Stimulated activated naive B cell treated with anti-CD40 and anti-IgM and Interleukin-4, amounts not matched to agents 10 μg/mL and 1 μg/mL and 100 μg/mL, for 72 hours (primary cell): Measurements from ENCODE around the gene FKBP6.
"Not testable (repeated sequence)": the region's sequence is repeated elsewhere in the genome, so short reads cannot be mapped to it uniquely, and the experiment has no call there.

Experiments used
- ATAC-seq, 2 donors: fragments of 150-1000 bp; cut with Tn5 transposase; replicated peaks; 2 replicates each; pipeline ENCODE4 v1.10.0; 2021; ENCODE audit warnings: moderate library complexity in 1 of 2
- DNase-seq: peaks from one replicate; pipeline ENCODE4 v3.0.0; 2021
- H3K27ac Mint-ChIP-seq: one replicate; pipeline ENCODE4 v1.8.0; 2022; ENCODE audit warnings: mild to moderate bottlenecking, mixed read lengths
- H3K27me3 Mint-ChIP-seq, 2 donors: one replicate each; pipeline ENCODE4 v1.8.0; 2022; ENCODE audit warnings: mixed read lengths in 2 of 2
- H3K36me3 Mint-ChIP-seq, 2 donors: one replicate each; pipeline ENCODE4 v1.8.0; 2022; ENCODE audit warnings: mixed read lengths in 2 of 2, mild to moderate bottlenecking in 1 of 2
- H3K4me1 Mint-ChIP-seq, 2 donors: one replicate each; pipeline ENCODE4 v1.8.0; 2022; ENCODE audit warnings: mixed read lengths in 2 of 2, mild to moderate bottlenecking in 1 of 2
- H3K4me3 Mint-ChIP-seq, 2 donors: one replicate each; pipeline ENCODE4 v1.8.0; 2022; ENCODE audit warnings: mild to moderate bottlenecking in 2 of 2, mixed read lengths in 2 of 2, moderate library complexity in 1 of 2
- H3K9me3 Mint-ChIP-seq, 2 donors: one replicate each; pipeline ENCODE4 v1.8.0; 2022; ENCODE audit warnings: mixed read lengths in 2 of 2, mild to moderate bottlenecking in 1 of 2

Gene FKBP6

GRCh38 chr7:73327922-73328321 lies at the start of gene FKBP6, which contains the start of gene TRIM50:
Gene FKBP6, plus strand, starts transcription at chr7:73328161. Its CDS starts 268 bp downstream, at chr7:73328429.
Gene TRIM50, minus strand, starts transcription at chr7:73328082. Its CDS starts 3,295 bp downstream, at chr7:73324787.
- Mint-ChIP-seq H3K27ac (peak within 1 kb of the TSS; percentile 51), H3K4me1 (peaks cover 13 to 18% of the 10 kb centered on the region in 2 donors)
- DNase-seq, H3K9me3 Mint-ChIP-seq, H3K27me3 Mint-ChIP-seq, H3K4me3 Mint-ChIP-seq, H3K36me3 Mint-ChIP-seq, ATAC-seq: not testable (repeated sequence)

- H3K27me3 Mint-ChIP-seq, H3K4me3 Mint-ChIP-seq, ATAC-seq, H3K4me1 Mint-ChIP-seq, H3K27ac Mint-ChIP-seq, DNase-seq, H3K36me3 Mint-ChIP-seq, H3K9me3 Mint-ChIP-seq: not testable (repeated sequence)
Observed at GRCh38 chr7:73297235-73297634, 30.7 kb upstream of the FKBP6 start.

- not testable (repeated sequence) for H3K36me3 Mint-ChIP-seq, H3K9me3 Mint-ChIP-seq, H3K4me3 Mint-ChIP-seq, DNase-seq, H3K27me3 Mint-ChIP-seq, ATAC-seq, H3K27ac Mint-ChIP-seq, H3K4me1 Mint-ChIP-seq
Observed at GRCh38 chr7:73297706-73298105, 30.3 kb upstream of the FKBP6 start.

DNA sequence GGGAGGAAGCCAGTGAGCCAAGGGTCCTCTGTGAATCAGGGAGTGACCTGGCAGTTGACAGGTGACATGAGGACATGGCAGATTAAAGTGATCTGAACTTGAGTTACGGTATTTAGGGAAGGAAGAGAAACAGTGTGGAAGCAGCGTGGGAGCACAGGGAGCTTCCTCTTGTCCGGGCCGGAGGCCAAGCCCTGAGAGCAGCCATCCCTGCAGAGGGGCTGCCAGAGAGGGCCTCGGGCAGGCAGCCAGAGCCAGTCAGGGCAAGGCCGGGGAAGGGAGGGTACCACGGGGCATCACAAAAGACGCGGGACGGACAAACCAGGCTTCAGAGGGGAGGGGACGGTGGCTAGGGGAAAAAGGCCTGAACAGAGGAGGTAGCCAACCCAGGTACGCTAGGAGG lies 28.1 kb upstream of the FKBP6 start:
- H3K36me3 Mint-ChIP-seq, result peaks cover 4 to 19% of the 10 kb centered on the region in 2 donors
- DNase-seq, H3K4me1 Mint-ChIP-seq, H3K4me3 Mint-ChIP-seq, H3K27ac Mint-ChIP-seq, H3K9me3 Mint-ChIP-seq, H3K27me3 Mint-ChIP-seq: not testable (repeated sequence)
- peak in 1 of 2 donors; percentile 10 for ATAC-seq

DNA sequence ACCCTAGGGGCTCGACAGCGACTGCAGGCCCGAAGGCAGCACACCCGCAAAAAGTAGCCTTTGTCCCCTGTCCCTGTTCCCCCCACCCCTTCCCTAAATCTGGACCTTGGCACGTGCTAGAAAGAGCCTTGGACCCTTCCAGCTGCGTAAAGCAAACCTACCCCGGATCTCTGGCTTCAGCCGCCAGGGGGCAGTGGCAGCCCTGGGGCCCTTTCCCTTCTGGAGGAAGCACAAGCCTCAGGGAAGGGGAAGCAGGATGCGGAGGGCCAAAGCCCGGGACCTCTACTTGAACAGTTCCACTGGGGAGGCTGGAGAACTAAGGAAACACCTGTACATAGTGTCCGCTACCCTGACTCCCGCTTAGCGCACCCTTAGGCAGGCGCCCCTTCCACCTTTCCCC lies 26.9 kb upstream of the FKBP6 start:
- H3K27ac Mint-ChIP-seq, H3K4me3 Mint-ChIP-seq, DNase-seq, ATAC-seq, H3K27me3 Mint-ChIP-seq, H3K9me3 Mint-ChIP-seq: not testable (repeated sequence)
- peaks cover 8 to 24% of the 10 kb centered on the region in 2 donors for H3K36me3 Mint-ChIP-seq
- H3K4me1 Mint-ChIP-seq, result peaks cover 4 to 11% of the 10 kb centered on the region in 2 donors

DNA sequence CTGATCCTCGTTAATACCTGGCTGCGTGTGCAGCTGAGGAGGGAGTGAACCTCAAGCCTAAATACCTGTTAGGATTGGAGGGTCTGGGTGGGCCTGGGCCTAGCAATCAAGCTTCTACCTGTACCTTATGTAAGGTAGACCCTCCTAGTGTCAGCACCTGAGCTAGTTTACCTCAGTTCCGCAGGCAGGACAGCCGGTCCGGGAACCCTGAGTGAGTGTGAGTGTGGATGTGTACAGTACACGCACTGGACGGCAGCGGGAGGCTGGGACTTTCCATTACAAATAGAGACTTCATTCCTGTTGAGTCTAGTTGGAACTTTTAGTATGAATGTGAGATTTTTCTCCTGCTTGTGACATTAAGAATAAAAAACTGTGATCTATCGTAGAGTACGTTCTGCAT lies 25.1 kb upstream of the FKBP6 start:
- not testable (repeated sequence) for ATAC-seq, H3K27me3 Mint-ChIP-seq, DNase-seq, H3K27ac Mint-ChIP-seq, H3K4me3 Mint-ChIP-seq, H3K9me3 Mint-ChIP-seq
- Mint-ChIP-seq H3K4me1 (peaks cover 18 to 27% of the 10 kb centered on the region in 2 donors), H3K36me3 (peaks cover 16 to 39% of the 10 kb centered on the region in 2 donors)

DNA sequence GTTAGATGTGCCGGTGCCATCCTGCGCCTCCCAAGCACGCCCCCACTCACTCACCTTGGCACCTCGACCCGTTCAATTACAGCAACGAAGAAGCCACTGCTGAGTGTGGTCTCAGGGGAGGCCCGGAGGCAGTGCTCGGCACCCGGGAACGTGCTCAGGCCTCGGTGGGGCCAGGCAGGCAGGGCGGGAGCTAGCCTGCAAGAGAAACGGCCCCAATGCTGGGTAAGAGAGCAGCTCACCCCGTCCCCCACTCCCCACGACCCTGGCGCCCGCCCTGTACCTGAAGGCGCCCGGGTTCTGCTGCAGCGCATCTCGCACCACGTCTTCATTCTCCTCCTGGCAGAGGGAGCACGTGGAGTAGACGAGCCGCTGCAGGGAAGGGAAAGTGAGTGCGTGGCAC lies 24.4 kb upstream of the FKBP6 start:
- Mint-ChIP-seq H3K4me1 (peaks cover 20 to 34% of the 10 kb centered on the region in 2 donors), H3K9me3 (no peaks in the 10 kb centered on the region), H3K4me3 (no peak overlapping the region), H3K27me3 (no peaks in the 10 kb centered on the region), H3K36me3 (peaks cover 17 to 44% of the 10 kb centered on the region in 2 donors), H3K27ac (no peak overlapping the region)
- no peak for ATAC-seq
- DNase-seq, result no peak

DNA sequence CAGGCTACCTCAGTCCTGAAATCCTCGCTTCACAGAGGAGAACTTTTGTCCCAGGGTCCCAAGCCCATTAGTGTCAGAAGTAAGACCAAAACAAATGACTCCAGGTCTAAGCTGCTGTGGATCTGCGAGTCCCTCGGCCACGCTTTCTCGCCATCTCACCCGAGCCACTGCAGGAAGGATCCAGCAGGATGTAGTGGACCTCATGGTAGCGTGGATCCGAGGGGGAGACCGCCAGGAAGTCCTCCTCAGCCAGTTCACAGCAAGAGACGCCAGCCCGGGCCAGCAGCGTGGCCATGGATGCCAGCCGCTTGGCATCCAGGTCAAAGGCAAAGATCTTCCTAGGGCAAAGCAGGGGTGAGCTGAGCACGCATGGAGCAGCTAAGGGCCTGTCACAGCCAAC lies 23.9 kb upstream of the FKBP6 start:
- Mint-ChIP-seq H3K4me1 (peaks cover 24 to 39% of the 10 kb centered on the region in 2 donors), H3K4me3 (no peak overlapping the region), H3K27me3 (no peaks in the 10 kb centered on the region), H3K36me3 (peaks cover 20 to 46% of the 10 kb centered on the region in 2 donors), H3K27ac (no peak overlapping the region), H3K9me3 (no peaks in the 10 kb centered on the region)
- DNase-seq (no peak), ATAC-seq (no peak)

DNA sequence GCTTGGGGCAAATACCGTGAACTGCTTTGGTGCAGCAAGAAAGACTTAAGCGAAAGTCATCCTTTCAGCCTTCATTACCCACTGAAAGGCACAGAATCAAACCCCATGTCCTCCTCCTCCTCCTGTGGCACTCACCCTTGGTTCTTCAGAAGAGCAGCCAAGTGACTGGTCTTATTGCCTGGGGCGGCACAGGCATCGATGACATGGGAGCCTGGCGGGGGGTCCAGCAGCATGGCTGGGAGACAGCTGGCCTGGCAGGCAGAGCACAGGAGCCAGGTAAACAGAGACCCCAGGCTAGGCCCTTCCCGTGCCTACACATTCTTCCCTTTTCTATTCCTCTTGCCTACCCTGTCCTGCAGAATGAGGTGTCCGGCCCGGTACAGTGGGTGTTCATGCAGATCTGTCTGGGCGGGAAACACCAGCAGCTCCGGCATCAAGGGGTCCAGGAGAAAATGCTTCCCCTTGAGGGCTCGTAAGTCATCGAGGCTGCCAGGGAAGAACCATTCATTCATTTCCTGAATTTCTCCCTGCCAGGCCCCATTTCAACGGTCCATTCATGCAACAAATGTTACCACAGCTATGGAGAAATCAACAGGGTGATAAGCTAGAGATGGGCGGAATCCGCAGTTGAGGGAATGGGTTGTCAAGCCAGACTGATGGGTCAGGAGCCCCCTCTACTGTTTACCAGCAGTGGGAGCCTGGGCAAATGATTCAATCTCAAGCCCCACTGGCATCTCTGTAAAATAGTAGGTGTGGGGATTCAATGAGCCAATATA lies 23.2 kb upstream of the FKBP6 start:
- H3K36me3 Mint-ChIP-seq, result peaks cover 20 to 46% of the 10 kb centered on the region in 2 donors
- DNase-seq, ATAC-seq, H3K9me3 Mint-ChIP-seq, H3K27me3 Mint-ChIP-seq, H3K27ac Mint-ChIP-seq, H3K4me3 Mint-ChIP-seq: not testable (repeated sequence)
- peaks cover 25 to 44% of the 10 kb centered on the region in 2 donors for H3K4me1 Mint-ChIP-seq

- peaks cover 18 to 40% of the 10 kb centered on the region in 2 donors for H3K36me3 Mint-ChIP-seq
- no peak for ATAC-seq
- H3K27ac Mint-ChIP-seq, result peak overlapping the region; percentile 98
- no peaks in the 10 kb centered on the region for H3K9me3 Mint-ChIP-seq
- H3K27me3 Mint-ChIP-seq, result no peaks in the 10 kb centered on the region
- no peak for DNase-seq
- peak overlapping the region; percentile 99 to 100 for H3K4me3 Mint-ChIP-seq
- H3K4me1 Mint-ChIP-seq, result peaks cover 25 to 39% of the 10 kb centered on the region in 2 donors
Observed at GRCh38 chr7:73307436-73307835, 20.5 kb upstream of the FKBP6 start.

GRCh38 chr7:73308074-73308664 lies 19.8 kb upstream of the FKBP6 start:
- DNase-seq (no peak), ATAC-seq (peak; percentile 61 to 66)
- H3K4me3 Mint-ChIP-seq, result peak overlapping the region; percentile 99 to 100
- H3K9me3 Mint-ChIP-seq, result no peaks in the 10 kb centered on the region
- H3K27ac Mint-ChIP-seq, result peak overlapping the region; percentile 98
- no peaks in the 10 kb centered on the region for H3K27me3 Mint-ChIP-seq
- peaks cover 18 to 38% of the 10 kb centered on the region in 2 donors for H3K36me3 Mint-ChIP-seq
- peaks cover 25 to 39% of the 10 kb centered on the region in 2 donors for H3K4me1 Mint-ChIP-seq

GRCh38 chr7:73308665-73309214 lies 19.2 kb upstream of the FKBP6 start, which contains the start of gene NSUN5:
Gene NSUN5, minus strand, starts transcription at chr7:73308826. Its CDS starts 36 bp downstream, at chr7:73308790.
- peak; percentile 91 for DNase-seq
- Mint-ChIP-seq H3K27me3 (no peaks in the 10 kb centered on the region), H3K4me3 (peak within 1 kb of the TSS; percentile 99 to 100), H3K9me3 (no peaks in the 10 kb centered on the region), H3K36me3 (peaks cover 17 to 35% of the 10 kb centered on the region in 2 donors), H3K27ac (peak within 1 kb of the TSS; percentile 98), H3K4me1 (peaks cover 25 to 39% of the 10 kb centered on the region in 2 donors)
- ATAC-seq, result peak; percentile 97 to 99

- H3K27ac Mint-ChIP-seq, result peak overlapping the region; percentile 20
- H3K27me3 Mint-ChIP-seq, H3K4me3 Mint-ChIP-seq, H3K9me3 Mint-ChIP-seq, DNase-seq, ATAC-seq: not testable (repeated sequence)
- peaks cover 11 to 20% of the 10 kb centered on the region in 2 donors for H3K36me3 Mint-ChIP-seq
- peaks cover 22 to 31% of the 10 kb centered on the region in 2 donors for H3K4me1 Mint-ChIP-seq
Observed at GRCh38 chr7:73311421-73311820, 16.5 kb upstream of the FKBP6 start.

DNA sequence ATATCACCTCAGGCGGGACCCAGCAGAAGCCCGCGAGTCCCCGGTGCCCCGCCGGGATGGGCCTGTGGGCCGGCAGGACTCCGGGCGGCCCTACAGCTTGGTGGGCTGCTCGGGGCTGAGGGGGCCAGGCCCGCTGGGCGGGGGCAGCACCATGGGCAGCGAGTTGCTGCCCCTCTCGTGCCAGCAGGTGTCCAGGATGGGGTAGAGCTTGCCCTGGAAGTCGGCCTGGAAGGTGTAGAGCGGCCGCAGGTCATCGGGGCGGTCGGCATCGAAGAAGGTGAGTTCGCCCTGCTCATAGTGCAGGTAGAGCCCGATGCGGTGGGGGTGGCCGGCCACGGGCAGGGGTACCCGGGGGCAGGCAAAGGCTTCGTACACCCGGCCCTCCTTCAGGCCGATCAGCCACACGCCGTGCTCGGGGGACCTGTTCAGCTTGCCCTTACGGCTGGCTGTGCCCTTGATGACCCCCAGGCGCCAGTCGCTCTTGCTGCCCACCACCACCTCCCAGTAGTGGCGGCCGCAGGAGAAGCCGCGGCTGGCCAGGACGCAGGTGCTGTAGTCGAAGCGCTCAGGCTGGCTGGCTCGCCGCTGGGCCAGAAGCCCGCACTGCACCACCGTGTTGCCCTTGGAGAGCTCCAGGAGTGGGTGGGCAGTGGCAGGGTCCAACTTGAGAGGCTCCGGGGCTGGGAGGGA lies 15.0 kb upstream of the FKBP6 start:
- DNase-seq, result no peak
- Mint-ChIP-seq H3K27ac (no peak overlapping the region), H3K36me3 (peaks cover 4 to 7% of the 10 kb centered on the region in 2 donors), H3K4me1 (peaks cover 11 to 16% of the 10 kb centered on the region in 2 donors), H3K4me3 (no peak overlapping the region), H3K9me3 (no peaks in the 10 kb centered on the region), H3K27me3 (no peaks in the 10 kb centered on the region)
- no peak for ATAC-seq
